Measurements from ENCODE around the gene PSMF1. TPM values are rescaled to one million over a fixed set of nuclear protein-coding genes. Genes with fewer than 3 reads are reported as not detected.

Gene PSMF1
- total RNA-seq, 1 donor from 2014 or later, result 99.7 TPM

DNA sequence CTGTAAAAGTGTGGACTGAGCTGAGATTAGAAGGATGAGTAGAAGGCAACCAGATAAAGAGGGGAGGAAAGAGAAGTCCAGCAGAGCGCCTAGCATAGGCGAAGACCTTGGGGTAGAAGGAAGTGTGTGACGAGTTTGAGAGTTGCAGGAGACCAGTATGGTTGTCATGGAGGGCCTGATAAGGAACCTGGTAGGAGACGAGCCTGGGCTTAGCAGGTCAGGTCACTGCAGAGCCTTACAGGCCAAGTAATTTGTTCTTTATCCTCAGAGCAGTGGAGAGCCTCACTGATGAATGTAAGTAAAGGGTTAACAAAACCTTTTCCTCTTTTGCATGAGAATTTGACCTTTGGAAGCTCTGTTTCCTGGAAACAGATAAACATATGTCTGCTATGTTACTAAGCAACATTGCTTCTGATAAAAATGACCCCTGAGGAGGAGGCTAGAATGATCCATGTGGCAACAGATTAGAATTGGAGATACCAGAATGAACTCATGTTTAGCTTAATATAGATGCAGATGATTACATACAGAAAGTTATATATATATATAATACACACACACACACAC, 69.3 kb downstream of the PSMF1 start:
- ATAC-seq (peak; percentile 46), DNase-seq (ENCODE audit: low spot score) (no peak)

DNA sequence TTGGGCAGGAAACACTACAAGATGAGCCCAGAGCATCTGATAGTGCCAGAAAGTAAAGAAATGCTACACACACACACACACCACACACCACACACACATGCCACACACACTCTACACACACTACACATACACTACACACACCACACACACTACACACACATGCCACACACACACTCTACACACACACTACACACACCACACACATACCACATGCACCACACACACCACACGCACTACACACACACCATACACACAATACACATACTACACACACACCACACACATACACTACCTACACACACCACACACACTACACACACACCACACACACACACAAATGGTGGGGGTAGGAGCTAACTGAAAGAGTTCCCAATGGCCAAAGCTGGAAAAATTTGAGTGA, 69.9 kb downstream of the PSMF1 start:
- no peak for ATAC-seq
- no peak for DNase-seq (ENCODE audit: low spot score)

DNA sequence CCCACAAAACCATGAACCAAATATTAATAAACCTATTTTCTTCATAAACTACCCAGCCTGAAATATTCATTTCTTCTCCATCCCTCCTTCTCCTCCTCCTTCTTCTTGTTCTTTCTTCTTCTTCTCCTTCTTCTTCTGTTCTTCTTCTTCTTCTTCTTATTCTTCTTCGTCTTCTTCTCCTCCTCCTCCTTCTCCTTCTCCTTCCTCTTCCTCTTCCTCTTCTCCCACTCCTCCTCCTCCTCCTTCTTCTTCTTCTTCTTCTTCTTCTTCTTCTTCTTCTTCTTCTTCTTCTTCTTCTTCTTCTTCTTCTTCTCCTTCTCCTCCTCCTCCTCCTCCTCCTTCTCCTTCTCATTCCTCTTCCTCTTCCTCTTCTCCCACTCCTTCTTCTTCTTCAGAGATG, 71.4 kb downstream of the PSMF1 start:
- no peak for DNase-seq (ENCODE audit: low spot score)

DNA sequence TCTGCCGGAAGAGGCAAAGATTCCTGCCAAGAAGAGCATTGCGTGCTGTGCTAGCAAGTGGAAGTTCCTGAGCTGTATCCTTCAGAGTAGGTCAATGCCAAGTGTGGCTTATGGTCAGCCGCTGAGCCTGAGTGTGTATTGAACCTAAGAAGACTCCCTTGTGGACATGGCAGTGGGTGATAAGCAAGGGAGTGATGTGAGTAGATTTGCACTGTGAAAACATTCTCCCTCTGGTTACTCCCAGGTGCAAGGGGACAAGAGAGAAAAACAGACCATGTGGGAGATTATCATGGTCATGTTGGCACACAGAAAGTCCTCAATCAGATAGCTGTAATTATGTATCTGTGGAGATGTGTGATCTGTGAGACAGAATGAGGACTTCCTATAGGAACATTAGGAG, 72.4 kb downstream of the PSMF1 start:
- ATAC-seq (no peak), DNase-seq (ENCODE audit: low spot score) (no peak)

More for the DNA sequence above, 71.4 kb downstream of the PSMF1 start:
- ATAC-seq, result no peak

DNA sequence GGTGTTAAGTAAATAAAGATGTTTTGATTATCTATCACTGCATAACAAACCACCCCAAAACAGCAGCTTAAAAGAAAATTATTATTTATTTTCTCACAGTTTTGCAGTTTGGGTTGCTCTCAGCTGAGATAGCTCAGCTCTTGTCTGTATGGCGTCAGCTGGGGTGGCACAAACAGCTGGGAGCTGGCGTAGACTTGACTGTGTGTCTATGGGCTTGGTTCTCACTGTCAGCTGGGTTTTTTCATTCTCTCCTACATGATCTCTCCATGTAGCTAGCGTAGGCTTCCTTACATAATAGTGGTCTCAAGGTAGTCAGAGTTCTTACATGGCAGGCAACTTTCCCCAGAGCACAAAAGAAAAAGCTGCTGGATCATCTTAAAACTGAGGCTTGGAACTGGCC, 72.9 kb downstream of the PSMF1 start:
- DNase-seq (ENCODE audit: low spot score) (no peak), ATAC-seq (no peak)

DNA sequence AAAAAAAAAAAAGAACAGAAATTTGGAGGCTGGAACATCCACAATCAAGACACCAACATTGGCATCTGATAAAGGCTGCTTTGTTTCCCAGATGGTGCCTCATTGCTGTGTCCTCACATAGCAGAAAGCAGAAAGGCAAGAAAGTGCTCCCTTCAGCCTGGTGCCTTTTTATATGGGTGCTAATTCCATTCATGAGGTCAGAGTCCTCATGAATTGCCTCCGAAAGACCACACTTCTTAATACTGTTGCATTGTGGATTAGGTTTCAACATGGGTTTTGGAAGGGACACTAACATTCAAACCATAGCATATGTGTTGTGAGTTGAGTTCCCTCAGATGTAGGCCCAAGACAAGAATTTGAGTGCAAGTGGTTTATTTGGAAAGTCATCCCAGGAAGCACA, 76.8 kb downstream of the PSMF1 start:
- no peak for ATAC-seq
- DNase-seq (ENCODE audit: low spot score), result no peak

DNA sequence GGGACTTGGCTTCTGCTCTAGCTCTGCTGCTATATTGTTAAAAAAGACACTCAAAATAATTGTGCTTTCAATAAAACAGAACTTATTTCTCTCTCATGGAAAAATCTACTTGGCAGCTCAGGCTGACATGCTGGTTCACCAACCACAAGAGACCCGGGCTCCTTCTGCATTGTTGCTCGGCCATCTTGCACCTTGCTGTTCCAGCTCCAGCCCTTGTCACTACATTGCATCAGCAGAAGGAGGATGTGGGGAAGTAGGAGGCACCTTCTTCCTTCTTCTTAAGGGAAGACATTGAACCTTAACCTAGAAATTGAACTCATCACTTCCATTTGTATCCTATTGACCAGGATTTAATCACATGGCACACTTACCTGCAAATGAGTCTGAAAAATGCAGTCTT, 78.2 kb downstream of the PSMF1 start:
- DNase-seq (ENCODE audit: low spot score), result no peak
- no peak for ATAC-seq

DNA sequence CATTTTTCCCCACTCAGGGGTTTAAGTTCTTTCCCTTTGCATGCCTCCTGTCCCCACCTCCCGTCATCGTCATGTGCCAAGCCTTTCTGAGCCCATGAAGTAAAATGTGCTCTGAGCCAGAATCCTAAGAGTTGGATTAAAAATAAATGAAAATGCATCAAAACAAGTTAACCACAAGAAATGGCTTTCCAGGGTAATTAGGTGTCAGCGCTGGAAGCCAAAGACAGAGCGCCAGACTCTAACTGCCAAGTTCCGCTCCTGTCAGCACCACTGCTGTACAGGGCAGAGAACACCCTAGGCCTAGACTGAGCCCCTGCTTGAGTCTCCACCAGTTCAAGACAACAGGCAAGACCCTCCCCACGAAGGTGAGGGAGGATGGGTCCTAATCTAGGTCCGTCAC, 79.4 kb downstream of the PSMF1 start:
- ATAC-seq, result no peak

DNA sequence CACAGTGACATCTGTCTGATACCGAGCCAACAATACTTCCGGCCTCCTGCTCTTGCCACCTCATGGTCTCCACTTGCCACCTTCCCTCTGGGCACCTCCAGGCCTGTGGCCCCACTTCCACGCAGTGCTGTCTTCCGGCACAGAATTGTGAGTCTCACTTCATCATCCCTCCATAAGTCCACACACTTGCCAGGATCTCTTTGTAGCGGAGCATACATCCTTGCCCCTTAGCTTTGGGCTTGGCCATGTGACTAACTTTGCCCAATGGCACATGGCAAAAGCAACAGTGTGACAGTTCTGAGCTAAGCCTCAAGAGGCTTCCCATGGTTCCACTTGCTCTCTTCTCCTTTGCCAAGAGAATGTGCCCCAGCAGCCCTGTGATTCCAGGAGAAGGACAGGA, 80.3 kb downstream of the PSMF1 start:
- ATAC-seq (no peak), DNase-seq (ENCODE audit: low spot score) (no peak)

More for the DNA sequence above, 79.4 kb downstream of the PSMF1 start:
- no peak for DNase-seq (ENCODE audit: low spot score)

DNA sequence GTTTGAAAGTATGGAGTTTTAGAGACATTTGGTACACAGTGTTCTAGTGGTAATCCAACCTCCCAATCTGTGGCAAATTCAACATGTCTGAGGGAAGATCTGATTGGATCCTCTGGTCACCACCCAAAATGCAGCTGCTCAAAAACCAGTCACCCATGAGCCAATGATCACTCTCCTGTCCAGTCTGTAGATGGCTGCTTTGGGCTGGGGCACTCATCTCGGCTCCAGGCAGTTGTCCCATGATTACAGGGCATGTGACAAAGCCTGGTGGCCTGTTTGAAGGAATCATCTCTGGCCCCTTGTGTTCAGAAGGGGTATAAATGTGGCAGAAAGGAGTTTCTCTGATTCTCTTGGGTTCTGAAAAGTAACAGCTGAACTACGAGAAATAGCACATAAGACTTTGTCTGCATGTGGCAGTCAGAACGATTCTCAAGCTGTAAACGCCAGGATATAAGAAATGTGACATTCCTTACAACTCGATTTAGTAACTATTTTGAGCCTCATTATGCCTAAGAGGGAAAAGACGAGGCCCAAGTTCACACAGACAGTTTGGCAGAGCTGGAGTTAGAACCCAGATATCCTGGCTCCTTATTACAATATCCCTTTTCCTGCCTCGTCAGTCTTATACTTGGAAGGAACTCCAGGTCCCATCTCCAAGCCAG, 80.9 kb downstream of the PSMF1 start:
- DNase-seq (ENCODE audit: low spot score) (no peak), ATAC-seq (no peak)

DNA sequence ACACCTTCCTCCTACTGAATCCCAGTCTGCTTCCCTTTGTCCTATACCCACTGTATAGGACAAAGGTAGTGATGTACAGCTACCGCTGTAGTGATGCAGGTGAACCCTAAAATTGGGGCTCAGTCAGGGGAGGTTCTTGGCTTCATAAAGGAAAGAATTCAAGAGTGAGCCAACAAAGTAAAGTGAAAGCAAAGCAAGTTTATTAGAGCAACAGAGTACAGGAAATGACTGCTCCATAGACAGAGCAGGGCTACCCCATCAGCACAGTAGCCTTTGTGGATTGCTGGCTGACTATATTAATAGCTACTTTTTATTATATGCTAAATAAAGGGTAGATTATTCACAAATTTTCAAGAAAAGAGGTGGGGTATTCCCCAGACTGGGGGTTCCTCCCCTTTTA, 81.6 kb downstream of the PSMF1 start:
- DNase-seq (ENCODE audit: low spot score), result no peak
- no peak for ATAC-seq

DNA sequence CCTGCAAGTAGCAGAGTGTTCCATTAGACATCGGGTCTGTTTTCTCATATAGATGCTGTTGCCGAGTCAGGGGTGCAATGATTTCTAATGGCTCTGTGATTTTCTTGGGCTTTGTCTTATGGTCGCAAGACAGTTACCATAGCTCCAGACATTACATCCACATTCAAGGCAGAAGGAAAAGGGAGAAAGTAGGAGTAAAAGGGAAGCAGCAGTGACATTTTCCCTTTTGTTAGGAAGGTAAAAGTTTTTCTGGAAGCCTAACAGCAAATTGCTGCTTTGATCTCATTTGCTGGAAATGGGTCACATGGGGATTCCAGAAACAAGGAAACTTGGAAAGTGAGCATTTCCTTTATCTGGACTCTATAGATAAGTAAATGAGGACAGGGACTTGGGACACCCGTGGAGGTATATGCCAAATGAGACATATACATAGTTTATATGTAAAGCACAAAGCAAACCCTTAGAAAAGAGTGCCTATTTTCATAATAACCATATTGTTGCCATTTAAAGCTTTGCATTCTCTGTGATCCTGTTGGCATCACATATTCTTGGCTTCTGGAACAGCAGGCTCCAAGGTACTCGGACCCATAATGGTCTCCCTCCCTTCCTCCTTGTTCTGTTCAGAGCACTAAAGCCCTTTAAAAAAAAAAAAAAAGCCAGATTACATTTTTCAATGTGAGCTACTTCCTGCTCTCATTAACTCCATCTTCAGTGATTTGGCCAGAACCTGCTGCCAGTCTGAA, 84.5 kb downstream of the PSMF1 start, which contains the start of gene C20orf202:
Gene C20orf202 (plus strand): TSS at position 693 of the 743 bp plus-strand sequence. CDS start 132 bp downstream, outside the sequence.
- ATAC-seq (no peak), DNase-seq (ENCODE audit: low spot score) (no peak)

DNA sequence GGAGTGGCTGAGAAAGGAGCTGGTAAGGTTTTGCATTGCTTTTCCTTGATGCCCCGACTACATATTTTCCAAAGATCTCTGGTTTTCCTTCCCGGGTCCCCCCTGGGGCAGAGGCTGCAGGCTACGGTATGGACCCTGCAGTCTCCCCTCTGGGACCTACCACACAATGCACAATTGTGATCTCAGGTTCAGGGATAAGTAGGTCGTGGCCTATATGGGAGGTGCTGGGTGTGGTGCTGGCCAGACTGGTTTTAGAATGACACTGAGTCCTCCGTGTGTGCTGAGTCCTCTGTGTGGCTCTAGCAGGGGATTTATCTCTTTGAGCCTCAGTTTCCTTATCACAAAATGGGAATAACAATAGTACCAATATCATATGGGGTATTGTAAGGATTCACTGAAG, 85.2 kb downstream of the PSMF1 start:
- ATAC-seq, result no peak

DNA sequence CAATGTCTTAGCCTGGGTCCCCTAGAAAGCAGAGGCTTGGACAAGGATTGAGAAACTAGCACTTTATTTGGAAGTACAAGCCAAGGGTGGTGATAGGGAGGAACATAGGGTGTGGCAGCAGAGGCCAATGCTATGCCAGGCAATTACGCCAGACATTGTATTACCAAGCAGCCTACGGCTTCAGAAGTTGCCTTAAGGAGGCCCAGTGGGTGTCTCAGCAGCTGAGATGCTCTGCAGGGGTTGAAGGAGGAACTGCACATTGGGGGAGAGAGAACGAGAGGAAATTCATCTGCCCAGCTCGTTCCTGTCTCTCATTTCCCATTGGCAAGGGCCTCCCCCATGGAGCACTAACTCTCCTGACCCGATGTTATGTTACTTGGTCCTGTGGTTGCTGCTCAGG, 85.7 kb downstream of the PSMF1 start:
- no peak for DNase-seq (ENCODE audit: low spot score)
- ATAC-seq, result no peak

More for the DNA sequence above, 85.2 kb downstream of the PSMF1 start:
- DNase-seq (ENCODE audit: low spot score), result no peak

DNA sequence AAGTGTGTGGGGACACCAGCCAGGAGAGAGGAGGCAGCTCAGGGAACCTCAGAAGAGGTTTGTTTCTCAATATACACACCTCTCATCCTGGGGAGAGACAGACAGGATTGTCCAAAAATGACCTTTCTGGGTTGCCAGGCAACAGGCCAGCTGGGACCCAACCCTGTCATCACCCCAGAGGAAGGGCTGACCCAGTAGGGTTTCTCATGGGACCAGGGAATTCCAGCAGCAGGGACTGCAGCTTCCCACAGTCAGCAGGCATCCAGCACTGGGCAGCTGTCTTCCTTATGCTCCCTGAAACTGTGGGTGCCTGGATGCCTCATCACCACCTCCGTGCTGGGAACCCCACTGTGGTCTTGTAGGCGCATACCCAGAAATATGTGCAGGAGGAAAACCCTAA, 86.2 kb downstream of the PSMF1 start:
- no peak for ATAC-seq
- no peak for DNase-seq (ENCODE audit: low spot score)

DNA sequence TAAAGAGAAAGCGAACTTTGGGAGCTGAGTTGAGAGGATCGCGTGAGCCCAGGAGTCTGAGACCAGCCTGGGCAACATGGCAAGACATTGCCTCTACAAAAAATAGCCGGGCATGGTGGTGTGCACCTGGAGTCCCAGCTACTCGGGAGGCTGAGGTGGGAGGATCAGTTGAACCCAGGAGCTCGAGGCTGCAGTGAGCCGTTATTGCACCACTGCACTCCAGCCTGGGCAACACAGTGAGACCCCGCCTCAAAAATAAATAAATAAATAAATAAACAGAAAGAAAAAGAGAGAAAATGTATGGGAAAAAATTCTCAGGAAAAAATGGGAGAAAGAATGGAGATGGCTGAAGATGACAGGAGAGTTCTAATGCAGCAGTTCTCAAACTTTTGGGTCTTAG, 87.4 kb downstream of the PSMF1 start:
- DNase-seq (ENCODE audit: low spot score) (no peak), ATAC-seq (no peak)

DNA sequence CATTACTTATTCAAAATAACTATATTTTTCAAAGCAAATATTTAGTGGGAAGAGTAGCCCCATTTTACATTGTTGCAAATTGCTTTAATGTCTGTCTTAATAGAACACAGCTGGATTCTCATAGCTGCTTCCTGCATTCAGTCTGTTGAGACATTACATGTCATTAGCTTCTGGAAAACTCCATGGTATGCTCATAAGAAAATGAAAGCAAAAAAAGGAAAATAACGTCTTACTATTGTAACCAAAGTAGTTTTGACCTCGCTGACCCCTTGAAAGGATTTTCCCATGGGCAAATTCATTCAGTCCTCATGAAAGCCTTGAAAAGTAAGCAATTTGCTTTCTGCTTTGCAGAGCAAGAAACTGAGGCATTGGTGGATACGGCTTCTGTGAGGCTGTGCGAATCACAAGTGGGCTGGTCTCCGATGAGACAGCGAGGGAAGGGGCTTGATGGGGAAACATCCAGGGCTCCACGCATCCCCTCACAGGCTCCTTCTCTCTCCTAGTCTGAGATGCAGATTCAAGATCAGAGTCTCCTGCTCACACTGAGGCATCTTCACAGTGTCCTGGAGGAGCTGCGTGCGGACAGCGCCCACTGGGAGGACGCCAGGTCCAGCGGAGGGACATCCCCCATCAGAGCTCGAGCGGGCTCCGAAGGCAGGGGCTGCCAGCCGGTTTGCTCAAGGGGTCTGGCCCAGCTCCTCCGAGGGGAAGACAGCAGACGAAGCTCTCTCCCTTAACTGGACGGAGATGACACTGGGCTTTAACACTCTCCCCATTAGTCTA, 88.2 kb downstream of the PSMF1 start:
- ATAC-seq, result no peak
- DNase-seq (ENCODE audit: low spot score), result no peak

DNA sequence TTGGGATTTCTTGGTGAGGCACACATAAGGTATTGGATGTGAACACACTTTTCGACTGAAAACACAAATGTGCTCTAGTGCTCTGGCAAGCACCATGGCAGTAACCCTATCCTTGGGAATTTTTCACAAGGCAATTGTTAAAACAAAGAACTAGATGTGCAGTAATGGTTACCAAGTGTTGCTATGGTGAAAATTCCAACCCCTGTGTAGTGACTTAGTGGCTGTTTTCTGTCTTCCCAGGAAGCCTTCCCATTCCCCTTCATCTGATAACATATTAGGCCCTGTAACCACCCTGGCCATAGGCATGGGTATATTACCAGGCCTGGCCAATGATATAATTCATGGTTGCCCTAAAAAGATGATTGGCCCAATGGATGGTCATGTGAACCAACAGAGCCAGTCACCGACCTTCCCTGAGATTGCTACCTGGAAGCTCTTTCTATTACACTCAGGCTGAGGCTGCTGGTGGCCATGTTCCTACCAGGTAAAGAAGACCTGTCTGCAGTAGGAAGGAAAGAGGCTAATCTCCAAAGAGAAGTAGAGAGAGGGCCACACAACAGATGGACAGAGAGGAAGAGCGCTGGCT, 89.0 kb downstream of the PSMF1 start:
- no peak for ATAC-seq
- no peak for DNase-seq (ENCODE audit: low spot score)

DNA sequence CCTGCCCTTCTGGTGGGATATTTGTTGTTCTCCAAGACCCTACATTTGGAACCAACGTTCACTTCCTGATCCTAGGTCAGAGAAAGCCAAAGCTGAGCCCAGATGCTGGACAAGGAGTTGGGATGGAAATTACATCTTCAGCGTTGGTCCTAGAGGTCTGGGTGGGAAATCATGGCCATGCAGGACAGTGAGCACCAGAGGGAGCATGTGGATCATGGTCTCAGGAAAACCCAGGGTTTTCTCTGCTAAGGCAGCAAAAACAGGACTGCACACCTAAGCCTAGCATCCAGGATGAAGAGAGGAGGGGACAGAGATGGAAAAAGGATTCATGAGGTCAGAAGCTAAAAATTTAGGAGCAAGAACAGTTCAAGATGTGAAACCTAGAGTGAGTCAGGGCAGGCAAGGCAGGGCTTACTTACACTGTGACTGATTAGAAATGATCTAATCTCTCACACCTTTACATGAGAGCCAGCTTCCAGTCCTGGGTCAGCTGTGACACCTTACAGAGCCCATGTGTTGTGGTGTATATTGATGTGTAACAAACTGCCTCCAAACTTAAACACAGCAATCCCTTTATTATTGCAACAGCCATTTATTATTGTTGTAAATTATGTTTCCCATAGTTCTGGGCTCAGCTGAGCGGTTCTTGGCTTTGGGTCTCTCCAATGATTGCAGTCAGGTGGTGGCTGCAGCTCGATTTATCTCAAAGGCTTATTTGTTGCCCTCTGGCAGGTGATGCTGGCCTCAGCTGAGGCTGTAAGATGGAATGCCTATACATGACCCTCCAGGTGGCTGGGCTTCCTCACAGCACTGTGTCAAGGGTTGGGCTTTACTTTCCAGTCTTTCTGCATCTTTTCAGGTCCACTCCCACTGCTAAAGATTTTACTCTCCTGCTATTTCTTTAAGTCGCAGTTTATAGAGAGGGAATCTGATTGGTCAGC, 91.3 kb downstream of the PSMF1 start:
- ATAC-seq (no peak), DNase-seq (ENCODE audit: low spot score) (no peak)

DNA sequence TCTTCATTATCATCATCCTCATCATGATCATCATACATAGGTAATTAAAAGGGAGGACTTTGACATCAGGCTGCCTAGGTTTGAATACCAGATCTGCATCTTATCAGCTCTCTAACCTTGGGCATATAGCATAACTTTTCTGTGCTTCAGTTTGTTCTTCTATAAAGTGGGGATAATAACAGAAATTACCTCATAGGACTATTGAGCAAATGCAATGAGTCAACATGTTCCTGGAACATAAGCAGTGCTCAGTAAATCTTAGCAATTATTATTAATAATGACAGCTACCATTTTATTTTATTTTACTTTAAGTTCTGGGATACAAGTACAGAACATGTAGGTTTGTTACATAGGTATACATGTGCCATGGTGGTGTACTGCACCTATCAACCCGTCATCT, 92.1 kb downstream of the PSMF1 start:
- DNase-seq (ENCODE audit: low spot score) (no peak), ATAC-seq (no peak)
